Right renal pelvis (tissue), 4 donors: ENCODE data around the gene ABHD14A. TPM values are rescaled to one million over a fixed set of nuclear protein-coding genes. Genes with fewer than 3 reads are reported as not detected.

Experiments
- DNase-seq, 4 donors: peaks; one replicate each; pipeline ENCODE4 v3.0.0-alpha.2; 2013; ENCODE audit warnings: low read depth in 4 of 4, low spot score in 3 of 4, missing footprints in 1 of 4
- polyA plus RNA-seq, 4 donors: library from polyadenylated mRNA; unstranded; fragments of 120-200 nt; gene quantifications; one replicate each; pipeline ENCODE4 v1.2.1, GENCODE V29; 2013; ENCODE audit not compliant: insufficient read length in 4 of 4

Gene ABHD14A
- polyA plus RNA-seq, 4 donors, result 24.1 to 34.7 (median 26.9) TPM

GRCh38 chr3:51940648-51941462 lies 34.0 kb upstream of the ABHD14A start:
- DNase-seq, result no peak

DNA sequence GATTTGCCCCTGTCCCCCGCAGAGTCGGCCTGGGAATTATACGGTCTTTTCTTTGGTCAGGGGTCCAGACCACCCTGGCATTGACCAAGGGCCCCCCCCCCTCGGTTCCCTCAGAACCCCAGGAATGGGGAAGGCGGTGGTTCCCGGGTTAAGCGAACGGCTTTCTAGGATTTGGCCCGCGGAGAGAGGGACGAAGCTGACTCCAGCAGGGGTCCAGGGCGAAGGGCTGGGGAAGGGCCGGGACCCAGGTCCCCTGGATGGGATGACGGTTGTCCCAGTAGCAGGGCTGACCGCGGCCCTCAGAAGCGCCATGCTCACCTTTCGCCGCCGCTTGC lies 33.4 kb upstream of the ABHD14A start:
- no peak for DNase-seq

DNA sequence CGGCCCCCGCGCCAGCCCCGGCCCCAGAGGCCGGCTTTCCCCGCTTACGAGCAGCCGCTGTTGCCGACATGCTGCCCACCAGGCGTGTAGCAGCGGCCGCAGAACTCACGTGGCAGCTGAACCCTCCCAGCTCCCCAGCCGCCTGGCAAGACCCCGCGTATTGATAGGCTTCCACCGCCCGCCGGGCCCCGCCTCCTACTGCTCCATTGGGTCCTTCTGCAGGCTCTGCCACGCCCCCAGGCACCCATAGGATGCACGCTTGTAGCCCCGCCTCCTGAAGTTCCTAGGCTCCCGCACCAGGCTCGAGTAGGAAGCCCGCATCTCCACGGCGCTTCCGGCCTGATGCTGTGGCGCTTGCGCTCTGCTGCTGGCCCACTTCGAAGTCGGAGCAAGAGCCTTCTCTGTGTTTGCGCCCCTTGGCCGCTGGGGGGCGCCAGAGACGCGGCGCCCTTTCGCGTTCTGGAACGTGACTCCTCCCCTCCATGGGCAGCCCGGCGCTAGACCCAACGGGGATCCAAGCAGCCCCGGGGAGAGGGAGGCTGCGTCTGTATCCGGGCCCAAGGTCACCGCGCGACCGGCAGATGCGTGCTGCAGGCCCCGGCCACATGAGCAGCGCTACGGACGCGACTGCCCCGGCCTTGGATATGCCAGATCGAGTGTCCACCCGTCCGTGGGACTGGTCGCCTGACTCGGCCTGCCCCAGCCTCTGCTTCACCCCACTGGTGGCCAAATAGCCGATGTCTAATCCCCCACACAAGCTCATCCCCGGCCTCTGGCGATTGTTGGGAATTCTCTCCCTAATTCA lies 32.9 kb upstream of the ABHD14A start, which contains the start of the genes PARP3 and RRP9:
PARP3 (plus strand) TSS at position 566 of the 805 bp plus-strand sequence. CDS start 993 bp downstream, outside the sequence.
RRP9 (minus strand) TSS at position 107 of the 805 bp plus-strand sequence; CDS start at position 70, 37 bp downstream.
- peak; percentile 98 to 99 (median 98) for DNase-seq

DNA sequence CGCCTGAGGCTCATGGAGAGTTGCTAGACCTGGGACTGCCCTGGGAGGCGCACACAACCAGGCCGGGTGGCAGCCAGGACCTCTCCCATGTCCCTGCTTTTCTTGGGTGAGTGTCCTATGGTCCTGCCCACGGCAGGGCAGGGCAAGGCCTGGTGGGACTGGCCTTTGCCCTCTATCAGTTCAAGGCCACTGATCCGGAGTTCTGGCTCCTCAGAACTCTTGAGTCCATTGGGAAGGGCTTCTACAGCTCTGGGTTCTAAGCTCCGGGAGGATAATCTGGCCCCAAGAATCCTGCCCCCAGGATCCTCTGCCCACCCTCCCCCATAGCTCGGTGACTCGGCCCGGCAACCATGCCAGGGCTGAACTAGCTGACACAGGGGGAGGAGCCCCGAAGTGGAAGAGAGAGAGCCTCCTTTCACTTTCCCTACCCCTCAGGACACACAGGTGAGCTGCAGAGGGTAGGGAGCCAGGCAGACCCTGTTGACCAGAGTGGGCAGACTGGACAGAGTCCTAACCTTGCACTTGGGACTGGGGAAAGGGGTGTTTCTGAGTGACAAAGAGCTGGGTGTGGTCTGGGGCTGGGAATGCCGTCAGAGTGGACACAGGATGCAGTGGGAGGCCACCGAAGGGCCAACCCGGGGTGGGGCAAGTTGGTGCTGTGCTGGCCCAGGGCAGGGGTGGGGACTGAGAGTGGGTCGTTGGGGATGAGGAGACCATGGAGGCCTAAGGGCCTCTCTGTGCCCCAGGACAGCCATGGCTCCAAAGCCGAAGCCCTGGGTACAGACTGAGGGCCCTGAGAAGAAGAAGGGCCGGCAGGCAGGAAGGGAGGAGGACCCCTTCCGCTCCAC lies 32.0 kb upstream of the ABHD14A start:
- DNase-seq, result no peak

DNA sequence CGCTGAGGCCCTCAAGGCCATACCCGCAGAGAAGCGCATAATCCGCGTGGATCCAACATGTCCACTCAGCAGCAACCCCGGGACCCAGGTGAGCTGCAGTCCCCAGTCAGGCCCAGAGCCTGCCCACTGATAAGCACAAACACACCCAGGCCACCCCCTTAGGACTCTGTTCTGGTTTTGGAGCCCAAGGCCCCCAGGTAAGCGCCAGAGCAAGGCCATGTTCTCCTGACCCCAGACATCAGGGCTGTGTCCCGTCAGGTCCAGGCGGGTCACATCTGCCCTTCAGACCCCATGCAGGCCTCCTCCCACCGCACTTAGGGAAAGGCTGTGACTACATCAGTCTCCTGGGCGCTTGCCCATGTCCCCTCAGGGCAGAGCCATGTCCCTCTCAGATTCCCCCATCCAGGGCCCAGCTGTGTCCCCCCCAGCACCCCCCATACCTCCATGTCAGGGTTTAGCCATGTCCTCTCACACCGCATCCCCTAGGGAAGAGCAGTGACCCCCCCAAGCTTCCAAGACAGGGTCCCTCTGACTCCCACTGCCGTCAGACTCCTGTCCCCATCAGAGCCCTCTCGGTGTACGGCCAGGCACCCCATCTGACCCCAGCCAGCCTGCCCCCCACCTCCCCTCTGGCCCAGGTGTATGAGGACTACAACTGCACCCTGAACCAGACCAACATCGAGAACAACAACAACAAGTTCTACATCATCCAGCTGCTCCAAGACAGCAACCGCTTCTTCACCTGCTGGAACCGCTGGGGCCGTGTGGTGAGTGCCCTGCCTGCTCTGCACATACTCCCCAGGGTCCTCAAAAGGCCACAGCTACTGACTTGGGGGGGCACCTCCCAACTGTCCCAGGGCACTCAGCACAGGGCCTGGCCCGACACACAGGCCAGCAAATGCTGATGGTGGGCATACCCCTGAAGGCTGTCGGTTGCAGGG lies 31.1 kb upstream of the ABHD14A start:
- DNase-seq, result no peak

GRCh38 chr3:51944451-51945021 lies 30.3 kb upstream of the ABHD14A start:
- no peak for DNase-seq

DNA sequence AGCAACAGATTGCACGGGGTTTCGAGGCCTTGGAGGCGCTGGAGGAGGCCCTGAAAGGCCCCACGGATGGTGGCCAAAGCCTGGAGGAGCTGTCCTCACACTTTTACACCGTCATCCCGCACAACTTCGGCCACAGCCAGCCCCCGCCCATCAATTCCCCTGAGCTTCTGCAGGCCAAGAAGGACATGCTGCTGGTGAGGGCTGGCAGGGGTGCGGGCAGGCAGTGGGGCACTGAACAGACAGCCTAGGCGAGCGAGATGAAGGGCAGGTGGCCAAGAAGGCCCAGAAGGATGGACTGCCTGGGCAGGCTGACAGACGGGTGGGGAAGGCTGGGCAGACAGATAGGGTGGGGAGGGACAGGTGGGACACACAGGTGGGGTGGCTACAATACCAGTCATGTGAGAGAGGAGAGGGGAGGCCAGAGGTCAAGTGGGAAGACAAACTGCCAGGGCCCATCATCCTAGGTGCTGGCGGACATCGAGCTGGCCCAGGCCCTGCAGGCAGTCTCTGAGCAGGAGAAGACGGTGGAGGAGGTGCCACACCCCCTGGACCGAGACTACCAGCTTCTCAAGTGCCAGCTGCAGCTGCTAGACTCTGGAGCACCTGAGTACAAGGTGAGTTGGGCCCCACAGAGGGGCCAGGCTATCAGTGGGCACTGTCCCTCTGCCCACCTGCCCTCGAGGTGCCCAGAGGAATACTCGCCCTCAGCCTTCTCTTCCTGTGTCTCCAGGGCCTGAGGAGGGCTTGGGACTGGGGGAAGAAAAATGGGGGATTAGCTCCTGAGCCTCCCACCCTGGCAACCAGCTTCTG lies 29.6 kb upstream of the ABHD14A start:
- no peak for DNase-seq

GRCh38 chr3:51945926-51946705 lies 28.7 kb upstream of the ABHD14A start:
- no peak for DNase-seq

- no peak for DNase-seq
Observed at GRCh38 chr3:51946796-51947195, 28.1 kb upstream of the ABHD14A start.

GRCh38 chr3:51947215-51947900 lies 27.5 kb upstream of the ABHD14A start:
- DNase-seq, result no peak

DNA sequence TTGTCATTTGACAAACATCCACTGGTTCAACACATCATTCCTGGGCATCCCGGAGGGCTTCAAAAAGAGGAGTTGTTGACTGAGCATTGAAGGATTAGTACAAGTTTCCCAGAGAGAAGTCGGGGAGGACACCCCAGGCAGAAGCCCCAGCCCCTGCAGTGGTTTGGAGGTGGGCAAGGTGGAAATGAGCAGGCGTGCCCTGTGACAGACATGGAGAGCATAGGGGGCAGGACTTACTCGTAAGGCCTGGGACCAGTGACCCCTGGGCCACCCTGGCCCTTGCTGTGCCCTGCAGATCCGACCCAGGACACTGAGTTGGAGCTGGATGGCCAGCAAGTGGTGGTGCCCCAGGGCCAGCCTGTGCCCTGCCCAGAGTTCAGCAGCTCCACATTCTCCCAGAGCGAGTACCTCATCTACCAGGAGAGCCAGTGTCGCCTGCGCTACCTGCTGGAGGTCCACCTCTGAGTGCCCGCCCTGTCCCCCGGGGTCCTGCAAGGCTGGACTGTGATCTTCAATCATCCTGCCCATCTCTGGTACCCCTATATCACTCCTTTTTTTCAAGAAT lies 26.8 kb upstream of the ABHD14A start:
- no peak for DNase-seq

- DNase-seq, result no peak
Observed at GRCh38 chr3:51949121-51949520, 25.7 kb upstream of the ABHD14A start.

DNA sequence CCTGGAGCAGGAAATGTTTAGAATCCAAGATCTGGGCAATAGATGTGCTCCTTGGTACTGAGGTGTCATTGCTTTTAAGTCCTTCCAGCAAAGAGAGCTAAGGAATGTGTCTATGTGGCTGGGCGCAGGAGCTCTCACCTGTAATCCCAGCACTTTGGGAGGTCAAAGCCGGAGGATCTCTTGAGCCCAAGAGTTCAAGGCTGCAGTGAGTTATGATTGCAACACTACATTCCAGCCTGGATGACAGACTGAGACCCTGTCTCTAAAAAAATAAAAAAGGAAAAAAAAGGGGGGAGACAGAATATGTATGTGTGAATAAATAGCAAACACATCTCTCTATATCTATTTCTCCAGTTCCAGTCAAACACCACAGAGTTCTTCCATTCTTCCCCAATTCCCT lies 24.0 kb upstream of the ABHD14A start:
- DNase-seq, result no peak

GRCh38 chr3:51953445-51953844 lies 21.4 kb upstream of the ABHD14A start:
- DNase-seq, result no peak

DNA sequence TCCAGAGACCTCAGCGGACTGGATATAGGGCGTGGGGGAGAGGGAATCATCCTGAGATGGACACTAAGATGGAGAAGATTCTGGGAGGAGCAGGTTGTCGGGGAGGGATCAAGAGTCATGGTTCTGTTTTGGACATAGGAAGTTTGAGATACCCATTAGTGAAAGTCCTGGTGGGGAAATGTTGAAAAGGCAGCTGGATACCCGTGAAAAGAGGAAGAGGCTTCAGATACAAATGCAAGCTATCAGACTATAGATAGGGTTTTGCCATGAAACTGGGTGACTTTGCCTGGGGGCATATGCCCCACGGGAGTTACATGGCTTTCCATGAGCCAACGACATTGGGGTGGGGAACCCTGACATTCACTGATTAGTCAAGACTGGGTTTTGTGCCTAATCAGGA lies 20.8 kb upstream of the ABHD14A start:
- DNase-seq, result no peak

- DNase-seq, result no peak
Observed at GRCh38 chr3:51954713-51955112, 20.2 kb upstream of the ABHD14A start.
